Cardiac muscle cell (in vitro differentiated cells and primary cell): ENCODE results near the gene ZBTB46. TPM values are rescaled to one million over a fixed set of nuclear protein-coding genes. Genes with fewer than 3 reads are reported as not detected.
"Not testable (repeated sequence)": the region's sequence is repeated elsewhere in the genome, so short reads cannot be mapped to it uniquely, and the experiment has no call there.

Experiments used
- DNase-seq, 2 donors: peaks; one replicate each; pipeline versions ENCODE4 v3.0.0 to v3.0.0-alpha.2; 2010 to 2017; ENCODE audit warnings: low read depth in 1 of 2, low spot score in 1 of 2
- H3K27ac ChIP-seq: fragments of 200-600 bp; sonication (generic); 2 replicates; pipeline ENCODE4 v1.5.1; 2016
- H3K27me3 ChIP-seq: fragments of 200-600 bp; sonication (generic); 2 replicates; pipeline ENCODE4 v1.6.0; 2016; ENCODE audit warnings: control low read depth
- H3K36me3 ChIP-seq: fragments of 200-600 bp; sonication (generic); 2 replicates; pipeline ENCODE4 v1.5.1; 2016; ENCODE audit warnings: control low read depth
- H3K4me1 ChIP-seq: fragments of 200-600 bp; sonication (generic); 2 replicates; pipeline ENCODE4 v1.8.1; 2017; ENCODE audit warnings: low read depth, mild to moderate bottlenecking, mixed run types
- H3K4me3 ChIP-seq: fragments of 200-600 bp; sonication (generic); 2 replicates; pipeline ENCODE4 v1.5.1; 2016; ENCODE audit warnings: mild to moderate bottlenecking
- H3K9me3 ChIP-seq: fragments of 200-600 bp; sonication (generic); 2 replicates; pipeline ENCODE4 v1.5.1; 2017; ENCODE audit warnings: low read depth, mild to moderate bottlenecking, control low read depth
- polyA plus RNA-seq: library from polyadenylated mRNA; unstranded; fragments of >200 nt; fragmentation: Nextera tagmentation; extraction: Ambion mirVana; gene quantifications from 2 replicates; pipeline ENCODE4 v1.2.1, GENCODE V29; 2016
- total RNA-seq: library from RNA; depleted of rRNA; stranded (reverse); fragments of >200 nt; gene quantifications from 2 replicates; pipeline ENCODE4 v1.2.3, GENCODE V29; 2016
- TF ChIP-seq, protein P1 (sequence below): IDR thresholded peaks from 2 replicates; pipeline ENCODE4 v1.5.1; 2012; ENCODE audit warnings: low read depth, mild to moderate bottlenecking, low read length

ZBTB46 gene
- total and polyA plus RNA-seq, 2 experiments from 2014 or later = 24.1 to 53.4 TPM

DNA sequence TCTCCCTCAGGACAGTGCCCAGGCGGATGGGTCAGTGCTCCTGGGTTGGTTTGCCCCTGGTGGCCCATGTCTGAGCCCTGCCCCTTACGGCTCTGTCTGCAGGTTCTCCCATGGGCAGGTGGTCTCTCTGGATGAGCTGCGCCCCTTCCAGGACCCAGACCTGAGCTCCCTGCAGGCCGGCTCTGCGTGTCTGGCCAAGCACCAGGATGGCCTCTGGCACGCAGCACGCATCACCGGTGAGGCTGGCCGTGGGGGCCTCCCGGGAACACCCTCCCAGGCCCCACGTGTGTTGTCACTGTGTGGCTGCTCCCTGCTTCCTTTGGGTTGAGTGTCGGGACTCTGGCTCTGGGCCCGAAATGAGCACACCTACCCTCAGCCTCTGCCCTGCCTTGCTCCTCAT is 97.9 kb downstream of the ZBTB46 start:
- H3K27me3 ChIP-seq = no peaks in the 10 kb centered on the region
- no peak overlapping the region for H3K27ac ChIP-seq
- TF ChIP-seq, protein P1, sequence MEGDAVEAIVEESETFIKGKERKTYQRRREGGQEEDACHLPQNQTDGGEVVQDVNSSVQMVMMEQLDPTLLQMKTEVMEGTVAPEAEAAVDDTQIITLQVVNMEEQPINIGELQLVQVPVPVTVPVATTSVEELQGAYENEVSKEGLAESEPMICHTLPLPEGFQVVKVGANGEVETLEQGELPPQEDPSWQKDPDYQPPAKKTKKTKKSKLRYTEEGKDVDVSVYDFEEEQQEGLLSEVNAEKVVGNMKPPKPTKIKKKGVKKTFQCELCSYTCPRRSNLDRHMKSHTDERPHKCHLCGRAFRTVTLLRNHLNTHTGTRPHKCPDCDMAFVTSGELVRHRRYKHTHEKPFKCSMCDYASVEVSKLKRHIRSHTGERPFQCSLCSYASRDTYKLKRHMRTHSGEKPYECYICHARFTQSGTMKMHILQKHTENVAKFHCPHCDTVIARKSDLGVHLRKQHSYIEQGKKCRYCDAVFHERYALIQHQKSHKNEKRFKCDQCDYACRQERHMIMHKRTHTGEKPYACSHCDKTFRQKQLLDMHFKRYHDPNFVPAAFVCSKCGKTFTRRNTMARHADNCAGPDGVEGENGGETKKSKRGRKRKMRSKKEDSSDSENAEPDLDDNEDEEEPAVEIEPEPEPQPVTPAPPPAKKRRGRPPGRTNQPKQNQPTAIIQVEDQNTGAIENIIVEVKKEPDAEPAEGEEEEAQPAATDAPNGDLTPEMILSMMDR = no peak
- peaks cover 8% of the 10 kb centered on the region for H3K36me3 ChIP-seq
- H3K4me3 ChIP-seq = no peak overlapping the region
- H3K4me1 ChIP-seq = peaks cover 5% of the 10 kb centered on the region
- no peak for DNase-seq
- no peaks in the 10 kb centered on the region for H3K9me3 ChIP-seq

DNA sequence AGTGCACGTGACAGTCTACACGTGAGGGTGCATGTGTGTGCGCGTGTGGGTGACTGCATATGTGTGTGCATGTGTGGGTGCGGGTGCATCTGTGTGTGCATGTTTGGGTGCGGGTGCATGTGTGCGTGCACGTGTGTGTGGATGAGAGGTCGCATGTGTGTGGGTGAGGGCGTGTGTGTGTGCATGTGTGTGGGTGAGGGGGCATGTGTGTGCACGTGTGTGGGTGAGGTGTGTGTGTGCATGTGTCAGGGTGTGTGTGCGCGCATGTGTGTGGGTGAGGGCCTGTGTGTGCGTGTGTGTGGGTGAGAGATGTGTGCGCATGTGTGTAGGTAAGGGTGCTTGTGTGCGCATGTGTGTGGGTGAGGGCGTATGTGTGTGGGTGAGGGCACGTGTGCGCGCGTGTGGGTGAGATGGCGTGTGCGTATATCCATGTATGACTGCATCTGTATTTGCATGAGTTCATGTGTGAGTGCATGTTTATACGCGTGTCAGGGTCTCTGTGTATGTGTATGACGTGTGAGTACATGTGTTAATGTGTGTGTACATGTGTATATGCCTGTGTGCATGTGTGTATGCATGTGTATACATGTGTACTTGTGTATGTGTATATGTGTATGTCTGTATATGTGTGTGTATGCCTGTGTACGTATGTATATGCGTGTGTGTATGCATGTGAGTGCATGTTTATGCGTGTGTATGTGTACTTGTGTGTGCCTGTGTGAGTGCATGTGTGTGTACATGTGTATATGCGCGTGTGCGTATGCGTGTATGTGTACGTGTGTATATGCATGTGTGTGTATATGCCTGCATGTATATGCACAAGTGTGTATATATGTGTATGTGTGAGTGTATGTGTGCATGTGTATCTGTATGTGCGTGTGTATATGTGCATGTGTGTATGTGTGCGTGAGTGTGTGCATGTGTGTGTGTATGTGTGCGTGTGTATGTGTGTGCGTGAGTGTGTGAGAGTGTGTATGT is 98.7 kb downstream of the ZBTB46 start:
- Histone ChIP-seq H3K27ac (no peak overlapping the region), H3K4me1 (no peaks in the 10 kb centered on the region), H3K27me3 (no peaks in the 10 kb centered on the region), H3K4me3 (no peak overlapping the region), H3K36me3 (peaks cover 8% of the 10 kb centered on the region), H3K9me3 (no peaks in the 10 kb centered on the region)
- TF ChIP-seq, protein P1 = no peak
- no peak for DNase-seq

DNA sequence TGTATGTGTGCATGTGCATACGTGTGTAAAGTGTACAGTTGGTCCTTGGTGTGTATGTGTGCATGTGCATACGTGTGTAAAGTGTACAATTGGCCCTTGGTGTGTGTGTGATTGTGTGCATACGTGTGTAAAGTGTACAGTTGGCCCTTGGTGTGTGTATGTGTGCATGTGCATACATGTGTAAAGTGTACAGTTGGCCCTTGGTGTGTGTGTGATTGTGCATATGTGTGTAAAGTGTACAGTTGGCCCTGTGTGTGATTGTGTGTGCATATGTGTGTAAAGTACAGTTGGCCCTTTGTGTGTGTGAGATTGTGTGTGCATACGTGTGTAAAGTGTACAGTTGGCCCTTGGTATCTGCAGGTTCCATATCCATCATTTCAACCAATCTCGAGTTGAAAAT is 99.7 kb downstream of the ZBTB46 start:
- DNase-seq = no peak
- Histone ChIP-seq H3K27ac (no peak overlapping the region), H3K4me3 (no peak overlapping the region), H3K9me3 (no peaks in the 10 kb centered on the region), H3K4me1 (no peaks in the 10 kb centered on the region), H3K27me3 (no peaks in the 10 kb centered on the region), H3K36me3 (peaks cover 8% of the 10 kb centered on the region)
- TF ChIP-seq, protein P1 = no peak

DNA sequence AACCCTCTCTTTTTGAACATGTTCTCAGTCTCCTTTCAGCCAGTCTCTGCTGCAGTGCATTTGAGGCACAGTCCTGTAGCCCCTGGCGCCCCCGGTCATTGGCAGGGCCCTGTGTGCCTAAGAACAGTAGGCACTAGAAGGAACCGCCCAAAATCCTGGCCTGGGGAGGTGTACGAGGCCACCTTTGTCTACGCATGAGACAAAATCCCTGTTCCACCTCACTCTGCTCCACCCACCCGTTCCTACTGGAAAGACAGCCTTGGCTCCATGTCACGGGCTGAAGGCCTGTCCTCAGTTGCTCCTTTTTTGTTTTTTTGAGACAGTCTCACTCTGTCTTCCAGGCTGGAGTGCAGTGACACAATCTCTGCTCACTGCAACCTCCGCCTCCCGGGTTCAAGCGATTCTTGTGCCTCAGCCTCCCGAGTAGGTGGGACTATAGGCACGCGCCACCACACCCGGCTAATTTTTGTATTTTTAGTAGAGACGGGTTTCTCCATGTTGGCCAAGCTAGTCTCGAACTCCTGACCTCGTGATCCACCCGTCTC is 100.8 kb downstream of the ZBTB46 start:
- DNase-seq, H3K27me3 ChIP-seq, H3K9me3 ChIP-seq, H3K27ac ChIP-seq, H3K36me3 ChIP-seq, H3K4me3 ChIP-seq, H3K4me1 ChIP-seq: not testable (repeated sequence)

DNA sequence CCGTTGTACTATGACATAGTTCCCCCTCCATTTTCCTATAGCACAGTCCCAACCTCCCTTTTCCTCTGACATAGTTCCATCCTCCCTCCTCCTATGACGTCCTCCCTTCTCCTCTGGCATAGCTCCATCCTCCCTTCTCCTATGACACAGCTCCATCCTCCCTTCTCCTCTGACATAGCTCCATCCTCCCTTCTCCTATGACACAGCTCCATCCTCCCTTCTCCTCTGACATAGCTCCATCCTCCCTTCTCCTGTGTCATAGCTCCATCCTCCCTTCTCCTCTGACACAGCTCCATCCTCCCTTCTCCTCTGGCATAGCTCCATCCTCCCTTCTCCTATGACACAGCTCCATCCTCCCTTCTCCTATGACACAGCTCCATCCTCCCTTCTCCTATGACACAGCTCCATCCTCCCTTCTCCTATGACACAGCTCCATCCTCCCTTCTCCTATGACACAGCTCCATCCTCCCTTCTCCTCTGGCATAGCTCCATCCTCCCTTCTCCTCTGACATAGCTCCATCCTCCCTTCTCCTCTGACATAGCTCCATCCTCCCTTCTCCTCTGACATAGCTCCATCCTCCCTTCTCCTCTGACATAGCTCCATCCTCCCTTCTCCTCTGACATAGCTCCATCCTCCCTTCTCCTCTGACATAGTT is 108.0 kb downstream of the ZBTB46 start:
- not testable (repeated sequence) for H3K27me3 ChIP-seq, H3K4me3 ChIP-seq, H3K27ac ChIP-seq, H3K36me3 ChIP-seq, H3K4me1 ChIP-seq, H3K9me3 ChIP-seq, DNase-seq

DNA sequence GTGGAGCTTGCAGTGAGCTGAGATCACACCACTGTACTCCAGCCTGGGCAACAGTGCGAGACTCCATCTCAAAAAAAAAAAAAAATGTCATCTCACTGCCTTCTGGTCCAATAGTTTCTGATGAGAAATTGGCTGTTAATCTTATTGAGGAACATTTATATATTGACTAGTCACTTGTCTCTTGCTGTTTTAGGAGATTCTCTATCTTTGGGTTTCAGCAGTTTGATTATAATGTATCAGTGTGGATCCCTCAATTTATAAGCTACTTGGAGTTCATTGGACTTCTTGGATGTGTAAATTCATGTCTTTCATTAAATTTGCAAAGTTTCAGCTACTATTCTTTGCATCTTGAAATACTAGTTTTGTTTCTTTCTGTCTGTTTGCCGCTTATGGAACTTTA is 112.1 kb downstream of the ZBTB46 start:
- no peak overlapping the region for H3K4me3 ChIP-seq
- no peaks in the 10 kb centered on the region for H3K9me3 ChIP-seq
- no peaks in the 10 kb centered on the region for H3K27me3 ChIP-seq
- DNase-seq = no peak
- no peak overlapping the region for H3K27ac ChIP-seq
- no peaks in the 10 kb centered on the region for H3K4me1 ChIP-seq
- TF ChIP-seq, protein P1 = no peak
- peaks cover 3% of the 10 kb centered on the region for H3K36me3 ChIP-seq
